PC-9 (cell line): ENCODE results near the gene LRMDA.

Experiments used
- EZH2 ChIP-seq: fragments of 200-600 bp; sonication (generic); IDR thresholded peaks from 2 replicates; pipeline ENCODE4 v1.8.0; 2017; ENCODE audit warnings: antibody characterized with exemption, low read depth
- TF ChIP-seq, protein P1 (sequence below): fragments of 200-600 bp; sonication (generic); conservative IDR thresholded peaks from 2 replicates; pipeline ENCODE4 v1.6.1; 2017; ENCODE audit warnings: mixed run types, antibody characterized with exemption, mild to moderate bottlenecking, moderate library complexity

DNA sequence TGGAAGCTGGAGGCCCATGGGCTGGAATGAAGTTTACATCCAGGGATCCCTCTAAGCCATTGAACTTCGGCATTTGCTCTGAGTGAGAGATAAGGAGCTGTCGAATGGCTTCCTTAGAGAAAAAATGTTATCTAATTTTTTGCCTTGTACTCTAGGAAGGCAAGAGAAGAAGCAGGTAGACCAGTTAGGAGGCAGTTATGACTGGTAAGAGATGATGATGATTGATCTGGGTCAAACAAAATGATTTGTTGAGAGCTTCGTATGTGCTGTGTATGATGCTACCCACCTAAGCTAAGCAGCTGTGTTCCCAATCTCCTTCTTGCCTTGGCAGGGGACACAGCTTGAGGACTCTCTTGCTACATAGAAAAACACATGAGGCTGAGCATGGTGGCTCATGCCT is 370.2 kb downstream of the LRMDA start:
- TF ChIP-seq, protein P1, sequence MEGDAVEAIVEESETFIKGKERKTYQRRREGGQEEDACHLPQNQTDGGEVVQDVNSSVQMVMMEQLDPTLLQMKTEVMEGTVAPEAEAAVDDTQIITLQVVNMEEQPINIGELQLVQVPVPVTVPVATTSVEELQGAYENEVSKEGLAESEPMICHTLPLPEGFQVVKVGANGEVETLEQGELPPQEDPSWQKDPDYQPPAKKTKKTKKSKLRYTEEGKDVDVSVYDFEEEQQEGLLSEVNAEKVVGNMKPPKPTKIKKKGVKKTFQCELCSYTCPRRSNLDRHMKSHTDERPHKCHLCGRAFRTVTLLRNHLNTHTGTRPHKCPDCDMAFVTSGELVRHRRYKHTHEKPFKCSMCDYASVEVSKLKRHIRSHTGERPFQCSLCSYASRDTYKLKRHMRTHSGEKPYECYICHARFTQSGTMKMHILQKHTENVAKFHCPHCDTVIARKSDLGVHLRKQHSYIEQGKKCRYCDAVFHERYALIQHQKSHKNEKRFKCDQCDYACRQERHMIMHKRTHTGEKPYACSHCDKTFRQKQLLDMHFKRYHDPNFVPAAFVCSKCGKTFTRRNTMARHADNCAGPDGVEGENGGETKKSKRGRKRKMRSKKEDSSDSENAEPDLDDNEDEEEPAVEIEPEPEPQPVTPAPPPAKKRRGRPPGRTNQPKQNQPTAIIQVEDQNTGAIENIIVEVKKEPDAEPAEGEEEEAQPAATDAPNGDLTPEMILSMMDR: no peak
- no peak for TF ChIP-seq EZH2
